ENCODE data around the gene DNLZ.

DNLZ gene

DNA sequence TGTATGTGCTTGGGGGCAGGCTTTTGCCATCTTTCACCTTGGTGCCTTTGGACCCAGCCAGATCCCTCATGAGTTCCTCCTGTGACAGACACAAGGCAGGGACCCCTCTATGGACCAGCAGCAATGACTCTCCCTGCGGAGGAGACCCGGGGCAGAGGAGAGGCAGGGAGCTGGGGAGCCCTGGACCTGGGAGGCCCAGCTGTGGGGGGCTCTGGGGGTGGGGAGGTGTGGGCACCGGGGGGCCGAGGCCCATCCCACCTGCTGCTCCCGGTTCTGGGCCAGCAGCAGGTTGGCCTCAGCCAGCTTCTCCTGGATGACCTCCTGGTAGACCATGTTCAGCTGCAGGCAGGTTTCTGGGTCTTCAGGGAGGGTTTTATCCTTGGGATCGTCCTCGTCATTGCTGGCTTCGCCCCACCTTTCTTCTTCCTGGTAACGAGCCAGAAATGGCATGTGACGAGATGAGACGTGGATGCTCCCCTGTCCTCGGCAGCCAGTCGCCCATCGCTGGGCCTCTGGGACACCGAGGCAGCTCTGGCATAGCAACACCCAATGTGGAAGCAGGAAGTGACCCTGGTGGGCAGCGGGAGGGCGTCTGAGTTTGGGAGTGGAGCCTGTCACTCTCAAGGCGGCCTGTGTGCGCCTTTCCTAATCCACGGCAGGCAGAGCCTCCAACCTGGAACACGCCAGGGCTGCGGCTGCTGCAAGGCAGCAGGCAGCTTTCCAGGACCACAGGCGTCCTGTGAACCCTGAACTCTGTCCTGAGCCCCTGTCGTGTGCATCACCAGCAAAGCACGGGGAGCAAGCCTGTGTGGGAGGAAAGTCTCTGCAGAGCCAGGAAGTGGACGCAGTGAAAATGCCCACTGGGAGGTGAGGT, 32.0 kb upstream of the DNLZ start:
- DNase-seq: no peak

DNA sequence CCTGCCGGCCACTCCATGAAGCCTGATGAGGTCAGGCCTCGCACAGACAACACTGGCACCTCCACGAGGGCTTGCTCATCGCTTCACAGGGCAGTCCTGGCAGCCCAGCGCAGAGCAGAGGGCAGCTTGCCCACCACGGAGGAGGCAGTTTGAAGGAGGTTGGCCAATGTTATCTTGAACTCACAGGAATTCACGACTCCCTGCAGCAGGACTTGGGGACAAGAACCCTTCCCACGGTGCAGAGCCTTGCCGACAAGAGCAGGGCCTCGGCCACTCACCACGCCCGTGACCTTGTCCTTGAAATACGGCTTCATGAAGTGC, 31.4 kb upstream of the DNLZ start:
- no peak for DNase-seq

DNA sequence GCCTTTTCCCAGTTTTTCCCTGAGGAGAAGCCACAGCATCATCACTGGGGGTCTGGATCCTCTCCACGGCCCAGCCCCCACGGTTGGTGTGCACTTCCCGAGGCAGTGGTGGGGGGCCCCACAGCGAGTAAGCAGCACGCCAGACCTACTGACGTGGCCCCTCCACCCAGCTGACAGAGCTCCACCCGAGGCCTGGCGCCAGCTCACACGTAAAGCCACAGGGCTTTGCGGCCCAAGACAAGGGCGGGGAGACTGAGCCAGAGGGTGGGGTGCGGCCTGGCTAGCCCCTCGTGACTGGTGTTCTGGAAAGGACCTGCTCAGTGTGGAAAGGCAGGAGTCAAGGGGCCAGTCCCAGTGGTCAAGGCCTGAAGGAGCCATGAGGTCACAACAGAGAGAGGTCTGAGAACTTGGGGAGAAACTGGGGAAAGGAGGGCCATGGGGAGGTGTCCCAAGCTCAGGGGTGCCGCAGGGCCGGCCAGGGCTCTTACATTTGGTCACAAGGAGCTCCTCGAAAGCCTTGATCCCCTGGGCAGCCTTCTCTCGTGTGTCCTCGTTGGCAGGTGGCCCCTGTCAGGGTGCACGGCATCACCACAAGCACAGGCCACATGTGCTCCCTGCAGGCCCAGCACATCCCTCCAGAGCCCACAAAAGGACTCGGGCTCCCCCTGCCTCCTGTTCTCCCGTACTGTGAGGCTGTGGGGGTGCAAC, 30.9 kb upstream of the DNLZ start:
- DNase-seq: no peak

DNA sequence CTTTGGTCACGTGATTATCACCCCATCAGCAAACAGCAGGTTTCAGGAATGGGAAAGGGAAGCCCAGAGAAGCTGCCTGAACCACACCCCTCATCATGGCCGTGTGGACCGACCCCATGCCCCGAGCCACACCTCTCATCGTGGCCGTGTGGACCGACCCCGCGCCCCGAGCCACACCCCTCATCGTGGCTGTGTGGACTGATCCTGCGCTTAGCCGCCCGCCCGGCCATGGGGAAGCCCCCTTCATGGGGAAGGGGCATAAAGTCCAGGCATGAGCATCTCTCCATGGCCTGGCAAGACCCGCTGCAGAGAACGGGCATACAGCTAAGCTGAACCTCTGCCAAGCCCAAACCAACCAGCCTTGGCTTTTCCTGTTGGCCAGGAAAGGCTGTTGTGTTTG, 30.0 kb upstream of the DNLZ start:
- no peak for DNase-seq

DNA sequence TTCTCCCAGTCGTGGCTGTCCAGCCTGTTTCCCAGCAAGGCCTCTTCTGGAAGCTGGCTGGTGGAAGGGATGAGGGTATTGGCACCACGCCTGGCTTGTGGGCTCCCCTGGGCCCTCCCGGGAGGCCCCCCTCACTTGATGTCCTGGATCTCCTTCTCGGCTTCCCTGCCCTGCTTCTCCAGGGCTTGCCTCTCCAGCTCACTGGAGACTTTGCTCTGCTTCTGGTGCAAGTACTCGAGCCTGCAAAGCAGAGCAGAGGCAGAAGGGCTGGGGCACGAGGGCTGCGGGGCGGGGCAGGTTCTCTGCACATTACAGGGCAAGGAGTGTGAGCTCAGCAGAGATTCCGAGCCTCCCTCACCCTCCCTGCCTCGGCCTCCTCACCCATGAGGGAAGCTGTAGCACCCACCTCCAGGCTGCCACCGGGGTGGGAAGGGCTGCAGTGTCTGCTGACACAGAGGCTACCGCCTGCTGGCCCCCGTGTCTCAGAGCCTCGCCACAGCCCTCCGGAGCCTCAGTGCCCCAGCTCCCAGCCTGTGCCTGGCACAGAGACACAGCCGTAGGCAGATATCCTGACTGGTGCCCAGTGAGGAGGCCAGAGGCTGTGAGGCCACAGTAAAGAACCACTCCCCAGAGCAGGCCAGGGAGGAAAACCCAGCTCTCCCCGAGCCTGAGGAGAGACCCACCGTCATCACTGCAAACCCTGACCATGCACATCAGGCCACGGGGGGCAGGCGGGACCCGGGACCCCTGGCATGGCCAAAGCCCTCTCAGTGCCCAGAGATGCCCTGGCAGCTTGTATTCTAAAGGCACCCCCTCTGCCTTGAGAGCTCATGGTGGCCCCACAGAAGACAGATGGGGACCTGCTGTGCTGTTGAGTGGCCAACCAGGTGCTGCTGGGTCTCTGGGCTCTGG, 29.2 kb upstream of the DNLZ start:
- no peak for DNase-seq

DNA sequence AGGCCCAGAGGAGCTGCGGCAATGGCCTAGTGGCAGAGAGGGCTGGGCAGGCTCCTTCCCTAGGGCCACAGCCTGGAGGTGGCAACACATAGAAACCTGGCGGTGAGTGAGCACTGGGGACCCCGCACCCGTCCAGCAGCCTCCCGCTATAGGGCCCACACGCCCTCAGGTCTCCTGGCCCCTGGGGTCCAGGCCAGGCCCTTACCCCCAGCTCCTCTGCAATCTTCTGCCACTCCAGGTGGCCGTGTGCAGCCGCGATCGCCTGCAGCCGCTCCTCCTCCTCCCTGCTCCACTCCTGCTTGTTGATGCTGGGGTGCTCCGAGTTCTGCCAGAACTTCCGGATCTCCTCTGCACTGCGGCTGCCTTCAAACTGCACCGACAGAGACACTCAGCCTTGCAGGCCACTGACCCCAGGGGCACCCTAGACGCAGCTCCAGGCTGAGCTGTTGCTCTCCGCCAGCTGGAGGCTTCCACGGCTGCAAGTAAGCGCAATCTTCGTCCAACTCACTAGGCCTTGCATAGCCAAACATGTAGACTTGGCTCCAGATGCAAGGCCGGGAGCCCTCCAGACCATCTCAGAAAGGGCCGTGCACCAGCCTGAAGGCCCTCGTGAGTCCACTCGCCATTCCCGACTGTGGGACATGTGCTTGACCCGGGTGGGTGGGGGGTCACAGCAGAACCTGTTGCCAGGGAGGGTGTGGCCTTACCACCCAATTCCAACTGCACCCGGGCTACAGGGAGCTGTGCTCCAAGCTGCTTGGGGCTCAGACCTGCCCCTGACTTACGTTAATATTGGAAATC, 28.4 kb upstream of the DNLZ start:
- no peak for DNase-seq

DNA sequence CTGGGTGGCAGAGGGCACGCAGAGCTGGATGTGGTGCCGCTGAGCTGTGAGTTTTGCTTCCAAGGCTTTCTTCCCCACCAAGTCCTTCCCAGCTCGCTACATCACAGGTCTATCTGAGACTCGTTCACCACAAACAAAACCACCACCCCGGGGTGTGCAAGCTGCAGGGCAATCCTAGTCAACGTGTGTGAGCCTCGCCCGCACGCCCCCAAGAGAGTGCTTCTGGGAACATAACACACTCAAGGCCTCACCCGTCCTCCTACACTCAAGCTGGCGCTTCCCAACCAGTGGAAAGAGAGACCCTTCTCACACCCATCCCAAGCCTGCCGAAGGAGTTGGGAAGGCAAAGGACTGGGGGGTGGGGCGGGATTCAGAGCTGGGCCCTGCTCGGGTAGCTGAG, 25.9 kb upstream of the DNLZ start:
- DNase-seq: no peak

DNA sequence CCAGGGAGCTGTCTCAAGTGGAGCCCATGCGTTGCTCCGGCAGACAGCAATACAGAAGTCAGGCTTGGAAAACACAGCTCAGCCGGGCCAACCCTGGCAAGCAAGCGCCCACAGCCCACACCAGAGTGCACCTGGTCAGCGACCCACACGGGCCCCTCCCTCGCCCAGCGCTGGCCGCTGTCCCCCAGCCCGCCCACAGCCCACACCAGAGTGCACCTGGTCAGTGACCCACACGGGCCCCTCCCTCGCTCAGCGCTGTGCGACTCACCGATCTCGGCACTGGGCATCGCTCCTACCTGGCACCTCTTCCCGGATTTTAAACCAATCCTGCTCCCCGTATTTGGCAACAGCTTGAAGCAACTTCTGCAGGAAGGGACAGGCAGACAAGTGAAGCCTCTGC, 23.7 kb upstream of the DNLZ start:
- no peak for DNase-seq

DNA sequence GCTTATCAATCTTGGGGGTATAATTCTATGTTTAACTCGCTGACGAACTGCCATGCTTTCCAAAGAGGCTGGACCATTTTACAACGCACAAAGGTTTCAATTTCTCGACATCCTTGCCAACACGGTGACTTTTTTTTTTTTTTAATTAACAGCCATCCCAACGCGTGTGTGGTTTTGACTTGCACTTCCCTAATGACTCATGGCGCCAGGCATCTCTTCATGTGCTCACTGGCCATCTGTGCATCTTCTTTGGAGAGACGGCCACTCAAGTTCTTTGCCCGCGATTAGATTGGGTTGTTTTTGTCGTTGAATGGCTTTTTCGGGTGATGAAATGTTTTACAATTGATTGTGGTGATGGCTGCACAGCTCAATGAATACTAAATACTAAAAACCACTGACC, 22.5 kb upstream of the DNLZ start:
- no peak for DNase-seq

DNA sequence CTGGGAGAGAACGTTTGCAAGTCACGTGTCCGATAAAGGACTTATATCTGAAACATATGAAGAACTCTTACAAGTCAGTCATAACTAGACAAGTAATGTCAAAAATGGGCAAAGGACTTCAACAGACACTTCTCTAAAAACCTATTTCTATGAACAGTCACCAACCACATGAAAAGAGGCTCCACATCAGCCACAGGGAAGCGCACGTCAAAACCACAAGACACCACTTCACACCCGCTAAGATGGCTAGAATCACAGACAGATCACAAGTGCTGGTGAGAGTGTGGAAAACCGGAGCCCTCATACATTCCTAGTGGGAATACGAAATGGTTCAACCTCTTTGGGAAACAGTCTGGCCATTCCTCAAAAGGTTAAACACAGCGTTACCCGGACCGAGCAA, 21.5 kb upstream of the DNLZ start:
- DNase-seq: peak; percentile 38

DNA sequence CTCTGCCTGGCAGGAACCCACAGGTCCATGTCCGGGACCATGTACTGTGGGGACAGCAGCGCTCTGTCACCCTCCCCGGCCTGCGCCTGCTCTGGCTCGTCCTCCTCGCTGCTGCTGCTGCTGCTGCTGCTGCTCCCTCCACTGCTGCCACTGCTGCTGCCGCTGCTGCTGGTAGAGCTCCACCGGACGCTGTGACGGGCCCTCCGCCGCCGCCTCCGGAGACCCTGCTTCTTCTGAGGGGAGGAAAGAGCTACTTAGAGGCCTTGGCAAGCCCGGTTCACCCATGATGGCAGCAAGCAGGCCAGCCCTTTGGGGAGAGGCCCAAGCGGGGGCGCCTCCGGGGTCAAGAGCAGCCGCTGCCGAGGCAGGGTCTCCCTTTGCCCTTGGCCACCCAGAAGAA, 19.9 kb upstream of the DNLZ start:
- no peak for DNase-seq

DNA sequence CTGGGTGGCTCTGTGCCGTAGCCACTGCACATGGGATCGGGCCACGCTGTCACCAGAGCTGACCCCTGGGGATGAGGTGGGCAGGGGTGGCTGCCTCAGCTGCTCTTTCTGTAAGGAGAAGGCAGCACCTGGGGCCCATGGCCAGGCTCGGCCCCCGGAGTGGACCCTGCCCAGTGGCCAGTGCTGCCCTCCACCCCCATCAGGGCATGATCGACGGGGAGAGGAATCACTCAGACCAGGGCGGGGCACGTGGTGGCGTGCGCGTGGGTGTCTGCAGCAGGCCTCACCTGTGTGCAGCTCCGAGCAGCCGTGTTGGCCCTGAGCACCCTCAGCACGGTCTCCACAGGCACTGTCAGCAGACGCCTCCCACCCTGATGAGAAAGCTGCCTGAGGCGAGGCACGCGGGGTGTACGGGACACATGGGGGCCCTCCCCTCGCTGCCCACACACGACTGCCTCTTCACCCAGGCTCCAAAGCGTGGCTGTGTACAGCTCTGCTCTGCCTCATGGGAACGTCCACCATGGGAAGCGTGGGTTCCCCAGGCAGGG, 18.5 kb upstream of the DNLZ start:
- DNase-seq: no peak

DNA sequence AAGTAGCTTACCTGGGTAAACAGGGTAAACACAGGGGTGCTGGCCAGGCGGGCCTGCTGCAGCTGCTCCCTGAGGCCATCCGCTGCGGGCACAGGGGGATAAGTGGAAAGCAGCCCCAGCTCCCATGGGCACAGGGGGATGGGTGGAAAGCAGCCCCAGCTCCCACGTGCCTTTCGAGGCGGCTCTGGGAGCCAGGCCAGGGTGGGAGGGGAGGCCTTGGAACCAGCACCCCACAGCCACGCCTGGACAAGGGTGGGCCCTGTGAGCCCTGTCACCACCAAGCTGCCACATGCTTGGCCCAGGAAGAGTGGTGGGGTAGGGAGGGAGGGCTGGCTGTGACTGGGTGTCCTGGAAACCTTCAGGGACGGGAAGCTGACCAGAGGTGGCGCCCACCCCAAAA, 17.8 kb upstream of the DNLZ start:
- DNase-seq: no peak

DNA sequence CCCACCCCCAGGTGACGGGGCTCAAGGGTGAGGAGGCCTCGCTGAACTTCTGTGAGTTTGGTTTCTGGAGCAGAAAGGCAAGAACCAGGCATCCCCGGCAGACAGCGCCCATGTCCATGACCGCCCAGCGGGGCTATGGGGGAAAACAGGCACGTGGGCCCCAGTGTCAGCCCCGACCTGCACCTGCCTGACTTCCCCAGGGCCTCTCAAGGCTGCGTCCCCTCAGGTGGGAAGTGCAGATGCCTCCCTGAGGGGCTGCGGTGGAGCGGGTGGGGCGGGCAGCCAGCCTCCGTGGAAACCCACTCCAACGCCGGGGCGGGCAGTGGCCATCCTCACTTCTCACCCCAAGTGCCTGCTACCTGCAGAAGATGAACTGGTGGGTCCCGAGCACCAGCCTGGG, 16.8 kb upstream of the DNLZ start:
- DNase-seq: no peak

DNA sequence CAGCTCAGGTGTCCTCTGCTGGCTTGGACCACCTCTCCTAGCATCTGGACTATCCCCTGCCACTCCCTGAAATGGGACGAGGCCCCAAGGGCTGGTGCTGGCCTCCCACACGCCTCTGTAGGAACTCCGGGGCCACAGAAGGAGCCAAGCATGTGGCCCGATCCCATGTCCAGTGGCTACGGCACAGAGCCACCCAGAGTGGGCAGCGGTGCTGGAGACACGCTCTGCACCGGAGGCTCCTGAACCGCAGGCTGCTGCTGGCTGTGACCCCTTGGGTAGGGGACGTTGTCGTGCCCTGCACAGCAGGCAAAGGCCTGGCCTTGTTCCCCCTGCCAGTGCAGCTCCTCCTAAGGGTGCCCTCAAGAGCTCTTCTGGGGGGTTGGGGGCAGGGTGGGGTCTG, 16.3 kb upstream of the DNLZ start:
- DNase-seq: no peak

DNA sequence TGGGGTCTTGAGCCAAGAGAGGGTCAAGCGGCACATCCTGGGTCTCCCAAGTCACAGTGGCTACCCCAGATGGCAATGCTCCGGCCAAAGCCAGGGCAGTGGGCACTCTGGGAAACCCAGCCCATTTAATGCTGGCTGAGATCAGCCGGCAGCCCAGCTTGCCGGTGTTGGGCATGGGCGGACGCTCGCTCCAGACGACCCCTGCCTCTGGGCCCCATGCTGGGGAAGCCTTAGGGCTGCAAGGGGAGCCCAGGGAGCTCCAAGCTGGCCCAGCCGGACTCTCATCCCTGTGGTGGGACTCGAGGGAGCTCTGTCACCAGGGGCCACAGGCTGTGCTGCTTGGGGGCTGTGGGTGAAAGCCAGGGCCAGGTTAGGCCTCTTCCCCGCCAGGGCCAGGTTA, 15.9 kb upstream of the DNLZ start:
- no peak for DNase-seq

DNA sequence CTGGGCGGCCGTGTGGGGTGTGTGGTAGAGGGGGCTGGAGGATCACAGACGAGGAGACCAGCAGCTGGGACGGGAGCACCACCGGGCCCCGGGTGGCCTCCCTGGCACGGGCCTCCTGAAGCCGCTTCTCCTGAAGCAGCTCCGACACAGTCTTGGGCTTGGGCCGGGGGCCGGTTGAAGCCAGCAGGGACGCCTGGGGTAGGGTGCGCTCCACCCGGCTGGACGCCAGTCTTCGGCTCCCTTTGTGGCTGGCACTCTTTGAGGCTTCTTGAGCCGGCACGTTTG, 15.4 kb upstream of the DNLZ start:
- DNase-seq: no peak

DNA sequence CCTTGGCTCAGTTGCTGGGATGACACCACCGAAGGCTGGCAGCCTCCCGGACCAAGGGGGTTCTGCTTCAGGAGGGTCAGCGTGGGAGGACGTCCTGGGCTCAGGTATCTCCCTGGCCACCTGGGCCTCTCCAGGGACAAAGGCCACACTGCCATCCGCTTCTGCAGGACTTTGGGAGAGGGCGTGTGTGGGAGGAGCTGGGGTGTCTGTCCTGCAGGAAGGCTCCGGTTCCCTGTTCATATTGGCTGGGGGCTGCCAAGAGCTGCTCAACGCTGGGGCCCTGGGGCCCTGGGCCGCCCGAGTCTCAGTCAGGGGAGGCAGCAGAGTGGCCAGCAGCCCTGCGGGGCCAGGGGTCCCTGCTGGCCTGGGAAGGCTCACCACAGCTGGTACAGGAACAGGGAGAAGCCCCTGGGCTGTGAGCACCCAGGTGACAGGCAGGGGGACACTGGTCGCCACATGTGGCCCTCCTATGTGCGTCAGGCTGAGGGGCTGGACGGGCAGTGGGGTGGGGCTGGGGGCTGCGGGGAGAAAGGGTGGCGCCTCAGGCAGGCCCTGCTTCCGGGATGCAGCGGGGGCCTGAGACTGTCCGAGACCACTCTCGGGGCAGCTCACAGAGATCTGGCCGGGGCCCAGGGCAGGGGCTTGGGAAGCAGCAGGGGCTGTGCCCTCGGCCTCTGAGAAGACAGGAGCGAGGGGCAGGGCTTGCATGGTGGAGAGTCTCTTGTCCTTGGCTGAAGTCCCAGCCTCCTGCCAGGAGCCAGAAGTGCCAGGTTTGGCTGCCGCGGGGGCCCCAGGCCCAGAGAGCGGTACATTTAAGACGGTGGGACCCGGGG, 14.8 kb upstream of the DNLZ start:
- DNase-seq: no peak

DNA sequence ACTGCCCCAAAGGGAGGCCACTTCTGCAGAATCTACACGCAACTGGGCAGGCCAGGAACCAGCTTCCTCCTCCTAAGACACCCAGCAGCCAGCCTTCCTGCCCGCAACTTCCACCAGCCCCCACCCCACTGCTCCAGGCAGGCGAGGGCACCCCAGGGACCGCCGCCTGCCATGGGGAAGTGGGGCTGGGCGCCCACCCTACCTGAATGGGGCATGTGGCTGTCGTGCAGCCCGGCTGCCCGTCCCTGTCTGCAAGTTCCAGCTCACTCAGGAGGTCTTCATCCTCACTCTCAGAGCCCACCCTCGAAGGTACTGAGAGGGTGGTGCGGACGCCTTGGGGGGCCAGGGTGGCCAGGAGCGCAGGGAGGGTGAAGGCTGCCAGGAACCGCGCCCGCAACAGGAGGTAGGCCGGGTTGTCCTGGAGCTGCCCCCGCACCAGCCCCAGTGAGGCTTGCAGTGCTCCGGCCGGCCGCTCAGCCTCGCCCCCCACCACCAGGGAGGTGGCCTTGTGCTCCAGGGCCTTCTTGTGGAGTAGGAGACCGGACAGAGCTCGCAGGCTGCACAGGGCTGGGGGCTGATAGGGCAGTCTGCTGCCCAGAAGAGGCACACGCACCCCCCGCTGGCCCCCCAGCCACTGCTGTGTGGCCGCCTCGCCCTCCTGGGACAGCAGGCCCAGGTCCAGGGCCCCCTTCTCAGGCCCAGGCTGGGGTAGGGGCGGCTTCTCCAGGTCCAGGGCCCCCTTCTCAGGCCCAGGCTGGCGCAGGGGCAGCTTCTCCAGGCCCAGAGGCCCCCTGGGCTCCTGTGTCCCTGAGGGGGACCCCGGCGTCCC, 14.0 kb upstream of the DNLZ start:
- no peak for DNase-seq

DNA sequence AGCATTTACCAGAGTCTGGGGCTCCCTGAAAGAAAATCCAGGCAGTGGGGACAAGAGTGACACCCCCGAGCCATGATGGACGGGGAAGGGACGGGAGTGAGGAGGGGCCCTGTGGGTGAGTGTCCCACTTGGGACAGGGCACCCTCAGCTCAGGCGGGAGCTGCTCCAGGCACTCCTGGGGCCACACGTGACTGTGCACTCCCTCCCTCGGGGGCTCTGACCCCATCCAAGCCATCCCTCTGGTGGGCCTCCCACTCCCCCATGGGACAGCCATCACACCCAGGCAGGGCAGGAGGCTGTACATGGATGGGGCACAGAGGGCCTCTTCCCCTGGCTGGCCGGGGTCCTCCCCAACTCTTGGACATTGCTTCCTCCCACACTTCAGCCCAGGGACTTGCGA, 12.9 kb upstream of the DNLZ start:
- no peak for DNase-seq

DNA sequence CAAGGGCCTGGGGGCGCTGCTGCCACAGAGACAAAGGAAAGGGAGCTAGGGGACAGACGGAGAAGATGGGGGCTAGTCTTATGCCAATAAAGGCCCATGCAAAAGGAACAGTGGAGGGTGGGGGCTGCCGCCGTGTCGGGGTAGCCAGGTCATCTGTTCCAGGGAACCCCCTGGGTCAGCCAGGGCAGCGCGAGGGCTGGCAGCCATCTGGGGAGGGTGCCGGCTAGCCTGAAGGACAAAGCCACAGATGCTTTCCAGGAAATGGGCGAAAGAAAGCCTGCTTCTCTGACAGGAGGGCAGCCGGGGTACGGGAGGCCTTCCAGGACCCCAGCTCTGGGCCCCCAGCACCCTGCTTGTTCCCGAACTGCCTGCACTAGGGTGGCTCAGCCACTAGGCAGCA, 11.6 kb upstream of the DNLZ start:
- DNase-seq: no peak
